GM18508 (cell line): ENCODE results near the gene PLCG2.
"Not testable (repeated sequence)": the region's sequence is repeated elsewhere in the genome, so short reads cannot be mapped to it uniquely, and the experiment has no call there.

ENCODE experiments used
- ATAC-seq: cut with Tn5 transposase; IDR thresholded peaks from one replicate; pipeline ENCODE4 v1.9.1; 2021; ENCODE audit warnings: moderate number of reproducible peaks; ENCODE audit not compliant: insufficient read depth, unreplicated experiment

Gene PLCG2

DNA sequence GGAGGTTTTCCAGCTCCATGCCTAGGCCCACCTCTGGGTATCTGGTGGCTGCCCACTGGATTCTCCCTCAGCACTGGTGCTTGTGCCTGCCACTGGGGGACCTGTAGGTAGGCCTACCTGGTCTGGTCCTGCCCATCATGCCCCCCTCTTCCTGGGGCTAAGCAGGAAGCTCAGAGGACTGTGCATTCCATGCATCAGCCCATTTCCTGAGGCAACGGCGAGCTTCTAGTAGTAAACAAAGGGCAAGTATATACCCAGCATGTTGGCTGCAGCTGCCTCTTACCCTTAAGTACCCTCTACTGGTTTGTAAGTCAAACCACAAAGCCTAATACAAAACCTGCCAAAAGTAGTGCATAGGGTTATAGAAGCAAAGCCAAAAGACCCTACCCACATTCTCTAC, 194.6 kb downstream of the PLCG2 start:
- ATAC-seq, result no peak

DNA sequence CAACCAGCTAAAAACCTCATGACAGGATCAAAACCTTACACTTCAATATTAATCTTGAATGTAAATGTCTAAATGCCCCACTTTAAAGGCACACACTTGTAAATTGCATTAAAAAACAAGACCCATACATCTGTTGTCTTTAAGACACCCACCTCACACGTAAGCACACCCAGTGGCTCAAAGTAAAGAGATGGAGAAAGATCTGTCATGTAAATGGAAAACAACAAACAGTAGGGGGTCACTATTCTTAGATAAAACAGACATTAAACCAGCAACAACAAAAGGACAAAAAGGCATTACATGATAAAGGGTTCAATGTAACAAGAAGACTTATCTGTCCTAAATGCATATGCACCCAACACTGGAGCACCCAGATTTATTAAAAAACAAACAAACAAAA, 196.5 kb downstream of the PLCG2 start:
- ATAC-seq, result no peak

DNA sequence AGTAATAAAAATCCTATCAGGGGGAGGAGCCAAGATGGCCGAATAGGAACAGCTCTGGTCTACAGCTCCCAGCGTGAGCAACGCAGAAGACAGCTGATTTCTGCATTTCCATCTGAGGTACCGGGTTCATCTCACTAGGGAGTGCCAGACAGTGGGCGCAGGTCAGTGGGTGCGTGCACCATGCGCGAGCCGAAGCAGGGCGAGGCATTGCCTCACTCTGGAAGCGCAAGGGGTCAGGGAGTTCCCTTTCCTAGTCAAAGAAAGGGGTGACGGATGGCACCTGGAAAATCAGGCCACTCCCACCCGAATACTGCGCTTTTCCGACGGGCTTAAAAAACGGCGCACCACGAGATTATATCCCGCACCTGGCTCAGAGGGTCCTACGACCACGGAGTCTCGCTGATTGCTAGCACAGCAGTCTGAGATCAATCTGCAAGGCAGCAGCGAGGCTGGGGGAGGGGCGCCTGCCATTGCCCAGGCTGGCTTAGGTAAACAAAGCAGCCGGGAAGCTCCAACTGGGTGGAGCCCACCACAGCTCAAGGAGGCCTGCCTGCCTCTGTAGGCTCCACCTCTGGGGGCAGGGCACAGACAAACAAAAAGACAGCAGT, 198.3 kb downstream of the PLCG2 start:
- not testable (repeated sequence) for ATAC-seq

DNA sequence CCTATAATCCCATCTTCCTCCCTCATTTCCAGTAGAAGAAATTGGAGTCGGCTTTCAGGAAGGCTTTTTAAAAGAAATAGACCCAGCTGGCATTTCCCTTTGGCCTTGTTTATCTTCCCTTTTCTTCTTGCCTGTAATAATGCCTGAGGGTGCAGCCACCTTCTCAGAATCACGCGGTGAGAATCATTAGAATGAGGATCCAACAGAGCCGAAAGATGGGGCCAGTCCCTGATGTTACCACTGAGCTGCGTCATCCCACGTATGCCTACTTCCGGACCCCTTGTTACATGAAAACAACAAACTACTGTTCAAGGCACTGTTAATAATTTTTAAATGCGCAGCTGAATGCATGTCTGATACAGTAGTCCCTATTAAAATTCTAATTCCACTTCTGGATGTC, 208.0 kb downstream of the PLCG2 start:
- ATAC-seq, result no peak

DNA sequence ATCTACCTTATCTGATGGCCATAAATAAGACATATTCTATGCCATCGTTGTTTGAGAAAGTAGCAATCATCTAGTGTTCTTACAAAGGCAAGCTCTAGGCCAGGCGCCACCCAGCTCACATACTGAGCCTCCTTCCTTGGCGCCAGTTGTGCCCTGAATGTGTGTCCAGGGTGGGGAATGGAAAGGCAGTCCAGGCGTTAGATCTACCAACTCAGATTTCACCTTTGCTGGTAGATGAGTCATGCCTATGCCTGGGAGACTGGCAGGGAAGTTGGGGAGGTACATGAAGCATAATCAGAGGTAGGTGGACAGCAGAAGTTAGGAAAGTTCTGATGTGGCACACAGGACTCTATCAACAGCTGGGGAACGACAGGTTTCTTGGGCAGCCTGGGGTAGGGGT, 208.6 kb downstream of the PLCG2 start:
- no peak for ATAC-seq

DNA sequence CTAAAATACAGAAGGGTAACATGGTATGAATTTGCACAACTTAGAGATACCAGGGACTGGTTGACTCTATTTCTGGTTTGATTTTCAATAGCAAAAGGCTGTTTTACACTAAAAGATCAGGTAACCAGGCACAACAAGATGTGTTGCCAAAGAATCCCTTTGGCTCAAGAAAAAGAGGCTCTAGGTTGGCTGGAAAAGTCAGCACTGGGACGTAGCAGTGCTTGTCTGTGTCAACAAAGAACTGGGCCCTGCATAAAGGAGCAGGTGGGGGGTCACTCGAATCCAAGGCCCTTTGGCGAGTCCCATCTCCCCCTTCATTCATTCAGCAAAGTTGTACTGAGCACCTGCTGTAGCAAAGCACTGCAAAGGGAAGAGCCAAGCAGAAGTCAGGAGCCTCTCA, 213.8 kb downstream of the PLCG2 start:
- ATAC-seq, result no peak

DNA sequence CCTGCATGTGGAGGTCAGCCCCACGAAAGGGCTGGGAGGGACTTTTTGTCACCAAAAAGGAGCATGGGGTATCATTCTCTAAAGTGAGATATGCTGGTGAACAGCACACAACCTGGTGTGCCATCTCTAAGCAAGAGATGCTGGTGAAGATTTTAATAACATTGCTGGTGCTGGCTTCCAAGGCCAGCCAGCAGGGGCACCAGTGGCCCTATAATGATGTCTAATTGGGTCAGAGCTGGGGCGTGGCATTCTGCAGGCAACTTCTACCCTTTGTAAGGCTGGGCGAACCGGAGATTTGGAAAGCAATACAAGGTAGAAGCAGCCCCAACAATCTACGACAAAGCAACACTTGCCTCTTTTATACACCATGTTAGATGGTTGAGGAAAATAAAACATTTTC, 215.4 kb downstream of the PLCG2 start:
- no peak for ATAC-seq

DNA sequence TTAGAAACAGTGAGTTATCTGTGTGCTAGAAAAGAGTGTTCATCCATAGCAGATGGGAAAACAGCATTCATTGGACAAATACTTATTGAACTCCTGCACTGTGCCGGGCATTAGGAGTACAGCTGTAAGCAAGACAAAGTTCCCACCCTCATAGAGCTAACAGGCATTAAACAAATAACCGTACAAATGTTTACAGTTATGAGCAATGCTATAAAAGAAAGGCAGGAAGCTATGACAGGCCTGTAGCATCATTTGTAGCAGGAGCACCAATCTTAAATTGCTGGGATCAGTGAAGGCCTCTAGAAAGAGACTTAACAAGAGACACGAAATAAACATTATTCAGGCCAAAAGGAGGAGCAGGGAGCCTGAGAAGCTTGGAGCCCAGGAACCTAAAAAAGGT, 216.6 kb downstream of the PLCG2 start:
- ATAC-seq, result no peak

DNA sequence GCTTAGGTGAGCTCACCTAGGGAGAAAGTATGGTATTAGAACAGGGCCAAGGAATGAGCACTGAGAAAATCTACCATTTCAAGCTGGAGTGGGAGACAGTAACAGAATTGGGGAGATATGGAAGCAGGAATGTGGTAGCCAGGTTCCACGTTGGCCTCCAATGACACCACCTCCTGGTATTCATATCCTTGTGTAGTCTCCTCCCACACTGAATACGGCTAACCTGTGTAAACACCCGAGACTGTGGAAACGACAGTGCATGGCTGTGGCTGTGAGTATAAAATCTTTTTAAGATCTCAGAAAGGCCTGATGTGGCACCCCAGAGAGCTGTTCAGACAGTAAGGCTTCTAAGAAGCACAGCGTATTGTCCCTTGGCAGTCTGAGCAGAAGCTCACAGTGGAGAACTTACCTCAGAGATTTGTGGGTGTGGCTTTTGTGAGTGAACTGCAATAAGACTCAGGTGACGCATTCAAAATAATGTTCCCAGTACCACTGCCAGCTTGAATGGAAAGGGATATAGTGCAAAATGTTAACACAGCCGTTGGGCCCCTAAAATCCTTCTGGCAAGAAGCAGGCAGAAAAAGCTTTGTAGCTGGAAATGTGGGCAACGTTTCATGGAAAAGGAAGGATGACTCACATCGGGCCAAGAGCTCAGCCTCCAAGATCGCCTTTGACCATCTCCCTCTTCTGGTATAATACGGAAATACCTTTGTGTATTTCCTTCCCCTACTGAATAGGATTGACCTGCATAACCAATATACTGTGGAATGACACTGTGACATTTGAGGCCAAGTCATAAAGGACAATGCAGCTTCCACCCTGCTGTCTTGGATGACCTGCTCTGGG, 217.8 kb downstream of the PLCG2 start:
- ATAC-seq, result no peak

DNA sequence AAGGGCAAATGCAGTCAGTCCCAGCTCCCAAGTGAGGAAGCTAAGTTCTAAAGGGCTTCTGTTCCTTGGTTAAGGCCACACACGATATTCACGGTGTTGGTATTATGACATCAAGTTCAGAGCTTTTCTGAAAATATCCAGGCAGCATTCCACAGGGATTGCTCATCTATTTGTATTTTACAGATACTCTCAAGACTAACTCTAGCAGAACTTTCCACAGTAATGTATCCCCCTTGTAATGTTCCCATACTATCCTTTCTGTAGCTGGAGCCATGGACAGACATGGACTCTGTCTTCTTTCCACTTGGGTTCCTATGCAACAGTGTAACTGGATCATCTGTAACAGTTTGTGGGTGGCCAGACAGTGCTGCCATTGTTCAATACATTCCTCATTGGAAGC, 218.6 kb downstream of the PLCG2 start:
- ATAC-seq, result no peak

DNA sequence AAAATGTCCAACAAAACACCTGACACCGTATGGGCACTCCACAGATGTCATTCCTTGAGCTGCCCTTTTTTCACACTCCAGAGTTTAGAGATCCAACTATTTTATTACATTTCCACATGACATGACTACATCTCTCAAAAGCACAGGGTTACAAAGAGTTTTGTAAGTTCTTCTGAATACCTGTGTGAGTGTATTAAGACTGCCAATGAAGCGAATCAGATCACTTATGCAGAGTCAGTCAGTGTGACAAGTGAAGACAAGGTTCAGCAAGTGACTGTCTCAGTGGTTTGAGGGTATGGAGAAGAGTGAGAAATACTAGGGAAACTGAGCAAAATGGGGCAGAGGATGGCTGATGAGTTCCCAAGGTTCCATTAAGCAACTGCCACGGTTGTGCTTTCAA, 223.7 kb downstream of the PLCG2 start:
- no peak for ATAC-seq

DNA sequence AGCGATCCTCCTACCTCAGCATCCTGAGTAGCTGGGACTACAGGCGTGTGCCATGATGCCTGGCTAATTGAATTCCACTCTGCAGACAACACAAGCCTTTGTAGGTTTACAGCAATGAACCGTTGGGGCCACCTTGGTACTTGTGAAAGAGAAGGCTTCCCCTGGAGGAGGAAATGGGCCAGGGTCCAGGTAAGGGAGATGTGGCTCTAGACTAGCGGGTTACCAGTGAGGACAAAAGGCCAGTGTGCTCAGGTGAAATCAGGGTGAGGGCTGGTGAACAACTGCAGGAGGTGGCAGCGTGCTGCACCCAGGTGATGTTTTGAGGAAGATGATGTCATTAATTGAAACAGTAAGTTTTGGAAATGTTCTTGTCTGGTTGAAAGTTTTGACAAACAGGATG, 225.5 kb downstream of the PLCG2 start:
- ATAC-seq, result no peak

DNA sequence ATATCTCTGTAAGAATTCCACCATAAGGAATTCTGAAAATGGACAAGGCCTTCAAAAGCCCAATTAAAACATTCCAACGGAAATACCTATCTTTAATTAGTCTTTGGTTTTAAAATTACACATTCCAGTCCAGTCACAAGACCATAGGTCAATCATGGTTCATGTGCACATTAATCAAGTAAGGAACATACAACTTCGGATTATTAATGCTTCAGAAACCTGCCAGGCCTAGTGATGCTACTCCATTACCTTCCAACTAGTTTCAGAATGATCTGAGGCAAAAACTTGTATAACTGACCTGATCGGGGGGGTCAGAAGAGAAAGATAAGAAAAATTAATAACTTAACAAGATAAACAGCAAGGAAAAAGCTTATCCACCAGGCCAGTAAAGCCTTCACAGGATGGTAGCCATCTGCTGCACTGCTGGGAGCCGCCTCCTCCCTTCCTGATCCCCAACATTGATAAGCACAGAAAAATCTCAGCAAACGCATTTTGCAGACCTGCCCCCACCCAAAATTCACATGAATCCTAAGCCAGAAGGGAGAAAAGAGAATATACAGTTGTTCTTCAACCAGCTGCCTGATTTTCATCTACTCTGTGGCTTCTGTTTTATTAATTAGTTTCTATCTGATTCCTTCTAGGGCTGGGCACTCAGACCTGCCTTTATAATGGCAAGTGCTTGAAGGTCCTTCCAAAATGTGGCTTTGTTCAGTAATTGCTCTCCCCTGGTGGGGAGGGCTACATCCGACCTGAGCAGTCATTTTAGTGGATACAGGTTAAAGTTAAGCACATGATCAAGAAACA, 226.1 kb downstream of the PLCG2 start:
- ATAC-seq, result no peak

DNA sequence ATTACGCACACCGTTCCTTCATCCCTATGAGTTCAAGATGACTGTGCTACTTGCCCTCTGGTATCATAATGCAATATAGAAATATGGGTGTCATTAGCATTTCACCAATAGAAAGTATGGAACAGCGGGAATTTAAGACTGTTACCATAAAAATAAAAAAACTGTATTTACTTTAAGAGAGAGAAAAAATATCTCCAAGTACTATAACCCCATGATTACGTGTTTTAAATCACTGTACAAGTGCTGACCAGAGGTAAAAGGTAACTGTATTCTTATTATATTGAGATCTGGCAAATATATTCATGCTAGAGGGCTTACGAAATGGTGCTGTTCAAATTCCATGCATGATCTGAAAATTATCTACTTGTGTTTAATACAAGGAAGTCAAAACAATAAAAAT, 226.9 kb downstream of the PLCG2 start:
- ATAC-seq, result no peak

DNA sequence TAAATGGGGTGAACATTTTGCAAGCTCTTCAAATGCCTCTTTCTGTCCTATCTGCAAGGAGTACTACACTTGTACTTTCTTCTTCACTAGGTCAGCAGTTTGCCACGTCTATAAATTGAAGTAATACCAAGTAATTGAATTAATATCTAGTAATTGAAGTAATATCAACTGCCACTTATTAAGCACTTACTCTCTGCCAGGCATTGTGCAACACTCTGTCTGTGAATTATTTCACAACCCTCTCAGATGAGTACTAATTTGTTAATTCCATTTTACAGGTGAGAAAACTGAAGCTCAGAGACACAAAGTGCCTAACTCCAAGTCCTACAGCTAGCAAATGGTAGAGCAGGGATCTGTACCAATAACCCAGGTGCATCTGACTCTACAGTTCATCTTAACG, 228.1 kb downstream of the PLCG2 start:
- no peak for ATAC-seq

DNA sequence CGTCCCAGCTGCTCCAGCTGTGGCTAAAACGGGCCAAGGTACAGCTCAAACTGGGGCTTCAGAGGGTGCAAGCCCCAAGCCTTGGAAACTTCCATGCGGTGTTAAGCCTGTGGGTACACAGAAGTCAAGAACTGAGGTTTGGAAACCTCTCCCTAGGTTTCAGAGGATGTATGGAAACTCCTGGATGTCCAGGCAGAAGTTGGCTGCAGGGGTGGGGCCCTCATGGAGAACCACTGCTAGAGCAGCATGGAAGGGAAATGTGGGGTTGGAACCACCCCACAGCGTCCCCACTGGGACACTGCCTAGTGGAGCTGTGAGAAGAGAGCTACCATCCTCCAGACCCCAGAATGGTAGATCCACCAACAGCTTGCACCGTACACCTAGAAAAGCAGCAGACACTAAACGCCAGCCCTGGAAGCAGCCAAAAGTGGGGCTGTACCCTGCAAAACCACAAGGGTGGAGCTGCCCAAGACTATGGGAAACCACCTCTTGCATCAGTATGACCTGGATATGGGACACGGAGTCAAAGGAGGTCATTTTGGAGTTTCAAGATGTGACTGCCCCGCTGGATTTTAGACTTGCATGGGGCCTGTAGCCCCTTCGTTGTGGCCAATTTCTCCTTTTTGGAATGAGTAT, 230.0 kb downstream of the PLCG2 start:
- no peak for ATAC-seq

DNA sequence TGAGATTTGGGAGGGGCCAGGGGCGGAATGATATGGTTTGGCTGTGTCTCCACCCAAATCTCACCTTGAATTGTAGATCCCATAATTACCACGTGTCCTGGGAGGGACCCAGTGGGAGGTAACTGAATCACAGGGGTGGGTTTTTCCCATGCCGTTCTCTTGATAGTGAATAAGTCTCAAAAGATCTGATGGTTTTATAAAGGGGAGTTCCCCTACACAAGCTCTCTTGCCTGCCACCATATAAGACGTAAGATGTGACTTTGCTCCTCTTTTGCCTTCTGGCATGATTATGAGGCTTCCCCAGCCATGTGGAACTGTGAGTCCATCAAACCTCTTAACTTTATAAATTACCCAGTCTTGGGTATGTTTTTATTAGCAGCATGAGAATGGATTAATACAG, 230.7 kb downstream of the PLCG2 start:
- not testable (repeated sequence) for ATAC-seq

DNA sequence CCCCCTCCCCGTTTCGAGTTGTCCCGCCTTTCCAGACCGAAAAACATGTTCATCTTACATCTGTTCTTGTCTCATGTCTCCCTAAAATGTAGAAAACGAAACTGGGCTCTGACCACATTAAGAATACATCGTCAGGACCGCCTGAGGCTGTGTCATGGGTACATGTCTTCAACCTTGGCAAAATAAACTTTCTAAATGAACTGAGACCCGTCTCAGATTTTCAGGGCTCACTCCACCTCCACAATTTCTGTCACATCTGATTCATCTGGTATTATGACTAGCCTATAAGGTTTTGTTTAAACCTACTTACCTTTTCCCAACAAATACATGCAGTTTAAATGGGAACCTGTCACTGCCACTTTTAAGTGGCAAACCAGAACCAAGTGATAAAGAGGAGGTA, 231.6 kb downstream of the PLCG2 start:
- no peak for ATAC-seq

DNA sequence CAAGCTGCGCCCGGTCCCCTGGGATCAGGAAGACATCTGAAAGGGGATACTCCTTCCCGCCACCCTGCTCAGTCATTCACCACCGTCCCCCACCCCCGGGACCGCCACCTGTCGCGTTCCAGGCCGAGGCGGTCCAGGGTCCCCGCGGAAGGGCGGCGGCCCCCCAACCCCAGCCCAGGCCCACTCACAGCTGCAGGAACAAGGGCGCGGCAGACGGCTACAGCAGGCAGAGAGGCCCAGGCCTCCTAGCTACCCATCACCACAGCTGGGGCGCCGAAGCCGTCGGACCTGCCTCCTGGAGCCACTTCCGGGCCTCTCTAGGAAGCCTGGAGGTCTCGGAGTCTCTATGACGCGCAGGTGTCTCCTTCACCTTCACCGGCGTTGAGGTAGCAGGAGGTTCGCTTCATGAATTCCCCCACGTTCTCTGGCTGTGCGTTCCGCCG, 232.1 kb downstream of the PLCG2 start, which contains the start of gene SDR42E1:
Gene SDR42E1, minus strand, starts transcription at position 272 of the 443 bp plus-strand sequence. CDS start 10,612 bp downstream, outside the sequence.
- ATAC-seq, result no peak
